SK-N-SH (cell line): ENCODE data around the gene OR3A2. TPM values are rescaled to one million over a fixed set of nuclear protein-coding genes. Genes with fewer than 3 reads are reported as not detected.

Experiments used
- CTCF ChIA-PET: fragments of 300-600, 350-600 bp; formaldehyde crosslinking; extraction: SDS; loops from one replicate; lab custom pipeline; 2021; lab: Yijun Ruan, JAX
- POLR2A ChIA-PET: fragments of 350-600 bp; sonication (Branson Sonifier 250); formaldehyde crosslinking; extraction: SDS; loops from one replicate; lab custom pipeline; 2020; ENCODE audit warnings: antibody characterized with exemption, inconsistent platforms; lab: Yijun Ruan, JAX
- DNase-seq: peaks from one replicate; pipeline ENCODE4 v3.0.0; 2012
- H2AFZ ChIP-seq: fragments of 200-600 bp; sonication (generic); 2 replicates; pipeline ENCODE4 v1.8.1; 2016; ENCODE audit warnings: antibody characterized with exemption, mild to moderate bottlenecking, low read depth
- H3F3A ChIP-seq: fragments of 200-600 bp; sonication (generic); replicated peaks from 2 replicates; pipeline ENCODE3; 2016; ENCODE audit warnings: antibody characterized with exemption, mild to moderate bottlenecking; ENCODE audit not compliant: insufficient read depth
- H3K27ac ChIP-seq, 2 experiments: fragments of 200-500 bp in 1 of 2; fragments of 200-600 bp in 1 of 2; sonication (Bioruptor generic) in 1 of 2; sonication (generic), shearing (Covaris generic) in 1 of 2; 2 replicates each; pipeline versions ENCODE4 v1.5.1 to v1.6.1; 2014 to 2016; ENCODE audit warnings: low read depth in 2 of 2, inconsistent platforms in 1 of 2, low read length in 1 of 2, mild to moderate bottlenecking in 1 of 2, mixed read lengths in 1 of 2
- H3K27me3 ChIP-seq: fragments of 200-600 bp; sonication (generic), shearing (Covaris generic); 2 replicates; pipeline ENCODE4 v1.6.1; 2016; ENCODE audit warnings: mixed run types; ENCODE audit not compliant: insufficient read depth
- H3K36me3 ChIP-seq, 2 experiments: fragments of 200-500 bp in 1 of 2; fragments of 200-600 bp in 1 of 2; sonication (Bioruptor generic) in 1 of 2; sonication (generic) in 1 of 2; replicated peaks in 1 of 2; 2 replicates each; pipeline versions ENCODE3 to v1.5.1; 2014 to 2016; ENCODE audit warnings: low read length in 1 of 2, mild to moderate bottlenecking in 1 of 2; ENCODE audit not compliant: insufficient read depth in 2 of 2, control insufficient read depth in 1 of 2
- H3K4me1 ChIP-seq, 2 experiments: fragments of 200-500 bp in 1 of 2; fragments of 200-600 bp in 1 of 2; sonication (Bioruptor generic) in 1 of 2; sonication (generic), shearing (Covaris generic) in 1 of 2; 2 replicates each; pipeline versions ENCODE4 v1.5.1 to v1.6.1; 2014 to 2016; ENCODE audit warnings: low read depth in 1 of 2, low read length in 1 of 2, mixed run types in 1 of 2; ENCODE audit not compliant: insufficient read depth in 2 of 2, control insufficient read depth in 1 of 2
- H3K4me2 ChIP-seq: fragments of 200-600 bp; sonication (generic), shearing (Covaris generic); 2 replicates; pipeline ENCODE4 v1.6.1; 2017; ENCODE audit warnings: mixed run types
- H3K4me3 ChIP-seq, 2 experiments: fragments of 200-500 bp in 1 of 2; fragments of 200-600 bp in 1 of 2; sonication (Bioruptor generic) in 1 of 2; sonication (generic), shearing (Covaris generic) in 1 of 2; 2 replicates each; pipeline versions ENCODE4 v1.5.1 to v1.8.1; 2014 to 2016; ENCODE audit warnings: low read depth in 2 of 2, inconsistent platforms in 1 of 2, low read length in 1 of 2, mild to moderate bottlenecking in 1 of 2, mixed read lengths in 1 of 2, moderate library complexity in 1 of 2
- H3K79me2 ChIP-seq: fragments of 200-600 bp; sonication (generic); 2 replicates; pipeline ENCODE4 v1.8.1; 2017; ENCODE audit warnings: mild to moderate bottlenecking; ENCODE audit not compliant: insufficient read depth
- H3K9ac ChIP-seq: fragments of 200-600 bp; sonication (generic); 2 replicates; pipeline ENCODE4 v1.6.1; 2017; ENCODE audit warnings: mixed run types
- H3K9me2 ChIP-seq: fragments of 200-600 bp; sonication (generic); 2 replicates; pipeline ENCODE4 v1.6.1; 2017; ENCODE audit warnings: mixed run types
- H3K9me3 ChIP-seq: fragments of 200-600 bp; sonication (generic); 2 replicates; pipeline ENCODE4 v1.6.1; 2017; ENCODE audit warnings: mixed run types, mild to moderate bottlenecking, moderate library complexity
- H4K20me1 ChIP-seq: fragments of 200-600 bp; sonication (generic); 2 replicates; pipeline ENCODE4 v1.6.1; 2017; ENCODE audit warnings: mild to moderate bottlenecking, mixed run types; ENCODE audit not compliant: insufficient read depth
- CHD2 ChIP-seq: fragments of 150-350 bp; IDR thresholded peaks from 2 replicates; pipeline ENCODE4 v1.6.1; 2018; ENCODE audit warnings: low read length; ENCODE audit not compliant: partially characterized antibody
- ELF1 ChIP-seq: IDR thresholded peaks from 2 replicates; pipeline ENCODE4 v1.4.0; 2012
- FOSL2 ChIP-seq: IDR thresholded peaks from 2 replicates; pipeline ENCODE4 v1.4.0; 2012; ENCODE audit warnings: low read depth, mild to moderate bottlenecking, moderate library complexity, borderline replicate concordance
- FOXM1 ChIP-seq: IDR thresholded peaks from 2 replicates; pipeline ENCODE4 v1.4.0; 2012; ENCODE audit warnings: low read depth, mild to moderate bottlenecking
- GABPA ChIP-seq: IDR thresholded peaks from 2 replicates; pipeline ENCODE4 v1.4.0; 2012; ENCODE audit warnings: low read depth, mild to moderate bottlenecking
- JUND ChIP-seq: IDR thresholded peaks from 2 replicates; pipeline ENCODE4 v1.4.0; 2012
- MXI1 ChIP-seq: IDR thresholded peaks from 2 replicates; pipeline ENCODE4 v1.6.1; 2012; ENCODE audit warnings: mild to moderate bottlenecking, low read depth, low read length, improper control_type of control experiment
- NFIC ChIP-seq: IDR thresholded peaks from 2 replicates; pipeline ENCODE4 v1.4.0; 2012; ENCODE audit warnings: borderline replicate concordance
- NRF1 ChIP-seq: IDR thresholded peaks from 2 replicates; pipeline ENCODE4 v1.6.1; 2012; ENCODE audit warnings: low read depth, mild to moderate bottlenecking, low read length
- POLR2AphosphoS5 ChIP-seq: IDR thresholded peaks from 2 replicates; pipeline ENCODE4 v1.6.1; 2012; ENCODE audit warnings: low read depth, low read length
- RCOR1 ChIP-seq: fragments of 150-350 bp; IDR thresholded peaks from 2 replicates; pipeline ENCODE4 v1.6.1; 2017; ENCODE audit warnings: antibody characterized with exemption, low read length
- RFX5 ChIP-seq: IDR thresholded peaks from 2 replicates; pipeline ENCODE4 v1.6.1; 2012; ENCODE audit warnings: mild to moderate bottlenecking, improper control_type of control experiment, low read length
- SIN3A ChIP-seq: IDR thresholded peaks from 2 replicates; pipeline ENCODE4 v1.6.1; 2012; ENCODE audit warnings: low read depth, mild to moderate bottlenecking, low read length, moderate library complexity, borderline replicate concordance
- TCF12 ChIP-seq: IDR thresholded peaks from 2 replicates; pipeline ENCODE4 v1.4.0; 2012
- TEAD4 ChIP-seq: IDR thresholded peaks from 2 replicates; pipeline ENCODE4 v1.4.0; 2012; ENCODE audit warnings: mild to moderate bottlenecking, borderline replicate concordance; ENCODE audit not compliant: insufficient read depth
- WGBS: methylation state at CpG from one replicate; pipeline ENCODE4 v1.1.6; 2017; ENCODE audit warnings: low lambda C conversion rate; 5-methylcytosine and 5-hydroxymethylcytosine counted together
- polyA plus RNA-seq, 3 experiments: library from polyadenylated mRNA; depleted of rRNA; stranded (reverse); fragments of >200 nt; gene quantifications; 2 replicates each; pipeline ENCODE4 v1.2.3, GENCODE V29; 2012
- TF ChIP-seq, protein P1 (sequence below): IDR thresholded peaks from 2 replicates; pipeline ENCODE4 v1.6.1; 2012; ENCODE audit warnings: mild to moderate bottlenecking, low read depth, low read length, moderate library complexity
- TF ChIP-seq, protein P2 (sequence below): fragments of 150-350 bp; IDR thresholded peaks from 2 replicates; pipeline ENCODE4 v1.6.1; 2016; ENCODE audit warnings: mild to moderate bottlenecking, low read depth, low read length
- TF ChIP-seq, protein P3 (sequence below): IDR thresholded peaks from 2 replicates; pipeline ENCODE4; 2012
- TF ChIP-seq, protein P4 (sequence below): fragments of 150-350 bp; IDR thresholded peaks from 2 replicates; pipeline ENCODE4 v1.6.1; 2017; ENCODE audit warnings: antibody characterized with exemption, low read length, low read depth, borderline replicate concordance
- TF ChIP-seq, protein P5 (sequence below): IDR thresholded peaks from 2 replicates; pipeline ENCODE4 v1.4.0; 2012; ENCODE audit warnings: low read depth, borderline replicate concordance

The OR3A2 gene
- polyA plus RNA-seq, 1 of the 3 experiments (the other 2 are of a cell fraction) = not detected

DNA sequence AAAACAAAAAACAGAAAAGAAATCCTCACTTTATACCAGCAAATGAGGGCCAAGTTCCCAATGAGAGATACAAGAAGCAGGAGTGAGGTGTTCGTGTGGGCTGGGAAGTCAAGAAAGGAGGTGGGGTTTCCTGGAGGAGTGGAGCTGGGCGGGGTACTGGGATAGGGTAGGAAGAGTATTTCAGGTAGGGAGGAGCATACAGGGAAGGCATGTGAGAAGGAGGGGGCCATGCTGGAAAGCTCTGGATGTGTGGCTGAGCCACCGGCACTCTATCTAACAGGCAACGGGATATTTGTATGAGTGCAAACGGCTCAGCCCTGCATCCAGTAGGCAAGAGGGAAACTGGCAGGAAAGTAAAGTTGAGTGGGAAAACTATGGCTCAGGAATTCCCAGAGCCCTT, 4.2 kb downstream of the OR3A2 start:
- Histone ChIP-seq H3K9me3 (no peaks in the 10 kb centered on the region), H3K36me3 (no peaks in the 10 kb centered on the region), H2AFZ (no peak overlapping the region), H3K9ac (no peak overlapping the region), H3K4me2 (no peak overlapping the region), H3K27ac (no peak overlapping the region), H3K4me3 (no peak overlapping the region), H3K4me1 (no peaks in the 10 kb centered on the region), H3K79me2 (no peaks in the 10 kb centered on the region), H3K27me3 (peaks cover 14% of the 10 kb centered on the region; the same call in 1 of the 2 replicates), H3F3A (no peaks in the 10 kb centered on the region), H3K9me2 (no peaks in the 10 kb centered on the region), H4K20me1 (no peaks in the 10 kb centered on the region)
- 10% methylated on average over 5 of the region's 5 CpGs for WGBS
- CTCF ChIA-PET = no interaction called here
- POLR2A ChIA-PET = no interaction called here
- TF ChIP-seq POLR2AphosphoS5 (no peak), MXI1 (no peak), GABPA (no peak), FOSL2 (no peak), RCOR1 (no peak), TEAD4 (no peak), RFX5 (no peak), CHD2 (no peak), NFIC (no peak), JUND (no peak), TCF12 (no peak), NRF1 (no peak), FOXM1 (no peak), SIN3A (no peak), ELF1 (no peak)
- TF ChIP-seq, protein P1, sequence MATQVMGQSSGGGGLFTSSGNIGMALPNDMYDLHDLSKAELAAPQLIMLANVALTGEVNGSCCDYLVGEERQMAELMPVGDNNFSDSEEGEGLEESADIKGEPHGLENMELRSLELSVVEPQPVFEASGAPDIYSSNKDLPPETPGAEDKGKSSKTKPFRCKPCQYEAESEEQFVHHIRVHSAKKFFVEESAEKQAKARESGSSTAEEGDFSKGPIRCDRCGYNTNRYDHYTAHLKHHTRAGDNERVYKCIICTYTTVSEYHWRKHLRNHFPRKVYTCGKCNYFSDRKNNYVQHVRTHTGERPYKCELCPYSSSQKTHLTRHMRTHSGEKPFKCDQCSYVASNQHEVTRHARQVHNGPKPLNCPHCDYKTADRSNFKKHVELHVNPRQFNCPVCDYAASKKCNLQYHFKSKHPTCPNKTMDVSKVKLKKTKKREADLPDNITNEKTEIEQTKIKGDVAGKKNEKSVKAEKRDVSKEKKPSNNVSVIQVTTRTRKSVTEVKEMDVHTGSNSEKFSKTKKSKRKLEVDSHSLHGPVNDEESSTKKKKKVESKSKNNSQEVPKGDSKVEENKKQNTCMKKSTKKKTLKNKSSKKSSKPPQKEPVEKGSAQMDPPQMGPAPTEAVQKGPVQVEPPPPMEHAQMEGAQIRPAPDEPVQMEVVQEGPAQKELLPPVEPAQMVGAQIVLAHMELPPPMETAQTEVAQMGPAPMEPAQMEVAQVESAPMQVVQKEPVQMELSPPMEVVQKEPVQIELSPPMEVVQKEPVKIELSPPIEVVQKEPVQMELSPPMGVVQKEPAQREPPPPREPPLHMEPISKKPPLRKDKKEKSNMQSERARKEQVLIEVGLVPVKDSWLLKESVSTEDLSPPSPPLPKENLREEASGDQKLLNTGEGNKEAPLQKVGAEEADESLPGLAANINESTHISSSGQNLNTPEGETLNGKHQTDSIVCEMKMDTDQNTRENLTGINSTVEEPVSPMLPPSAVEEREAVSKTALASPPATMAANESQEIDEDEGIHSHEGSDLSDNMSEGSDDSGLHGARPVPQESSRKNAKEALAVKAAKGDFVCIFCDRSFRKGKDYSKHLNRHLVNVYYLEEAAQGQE = no peak
- TF ChIP-seq, protein P2, sequence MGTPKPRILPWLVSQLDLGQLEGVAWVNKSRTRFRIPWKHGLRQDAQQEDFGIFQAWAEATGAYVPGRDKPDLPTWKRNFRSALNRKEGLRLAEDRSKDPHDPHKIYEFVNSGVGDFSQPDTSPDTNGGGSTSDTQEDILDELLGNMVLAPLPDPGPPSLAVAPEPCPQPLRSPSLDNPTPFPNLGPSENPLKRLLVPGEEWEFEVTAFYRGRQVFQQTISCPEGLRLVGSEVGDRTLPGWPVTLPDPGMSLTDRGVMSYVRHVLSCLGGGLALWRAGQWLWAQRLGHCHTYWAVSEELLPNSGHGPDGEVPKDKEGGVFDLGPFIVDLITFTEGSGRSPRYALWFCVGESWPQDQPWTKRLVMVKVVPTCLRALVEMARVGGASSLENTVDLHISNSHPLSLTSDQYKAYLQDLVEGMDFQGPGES = no peak
- TF ChIP-seq, protein P3, sequence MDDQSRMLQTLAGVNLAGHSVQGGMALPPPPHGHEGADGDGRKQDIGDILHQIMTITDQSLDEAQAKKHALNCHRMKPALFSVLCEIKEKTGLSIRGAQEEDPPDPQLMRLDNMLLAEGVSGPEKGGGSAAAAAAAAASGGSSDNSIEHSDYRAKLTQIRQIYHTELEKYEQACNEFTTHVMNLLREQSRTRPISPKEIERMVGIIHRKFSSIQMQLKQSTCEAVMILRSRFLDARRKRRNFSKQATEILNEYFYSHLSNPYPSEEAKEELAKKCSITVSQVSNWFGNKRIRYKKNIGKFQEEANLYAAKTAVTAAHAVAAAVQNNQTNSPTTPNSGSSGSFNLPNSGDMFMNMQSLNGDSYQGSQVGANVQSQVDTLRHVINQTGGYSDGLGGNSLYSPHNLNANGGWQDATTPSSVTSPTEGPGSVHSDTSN = no peak
- TF ChIP-seq, protein P4, sequence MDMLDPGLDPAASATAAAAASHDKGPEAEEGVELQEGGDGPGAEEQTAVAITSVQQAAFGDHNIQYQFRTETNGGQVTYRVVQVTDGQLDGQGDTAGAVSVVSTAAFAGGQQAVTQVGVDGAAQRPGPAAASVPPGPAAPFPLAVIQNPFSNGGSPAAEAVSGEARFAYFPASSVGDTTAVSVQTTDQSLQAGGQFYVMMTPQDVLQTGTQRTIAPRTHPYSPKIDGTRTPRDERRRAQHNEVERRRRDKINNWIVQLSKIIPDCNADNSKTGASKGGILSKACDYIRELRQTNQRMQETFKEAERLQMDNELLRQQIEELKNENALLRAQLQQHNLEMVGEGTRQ = no peak
- TF ChIP-seq, protein P5, sequence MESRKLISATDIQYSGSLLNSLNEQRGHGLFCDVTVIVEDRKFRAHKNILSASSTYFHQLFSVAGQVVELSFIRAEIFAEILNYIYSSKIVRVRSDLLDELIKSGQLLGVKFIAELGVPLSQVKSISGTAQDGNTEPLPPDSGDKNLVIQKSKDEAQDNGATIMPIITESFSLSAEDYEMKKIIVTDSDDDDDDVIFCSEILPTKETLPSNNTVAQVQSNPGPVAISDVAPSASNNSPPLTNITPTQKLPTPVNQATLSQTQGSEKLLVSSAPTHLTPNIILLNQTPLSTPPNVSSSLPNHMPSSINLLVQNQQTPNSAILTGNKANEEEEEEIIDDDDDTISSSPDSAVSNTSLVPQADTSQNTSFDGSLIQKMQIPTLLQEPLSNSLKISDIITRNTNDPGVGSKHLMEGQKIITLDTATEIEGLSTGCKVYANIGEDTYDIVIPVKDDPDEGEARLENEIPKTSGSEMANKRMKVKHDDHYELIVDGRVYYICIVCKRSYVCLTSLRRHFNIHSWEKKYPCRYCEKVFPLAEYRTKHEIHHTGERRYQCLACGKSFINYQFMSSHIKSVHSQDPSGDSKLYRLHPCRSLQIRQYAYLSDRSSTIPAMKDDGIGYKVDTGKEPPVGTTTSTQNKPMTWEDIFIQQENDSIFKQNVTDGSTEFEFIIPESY = no peak
- DNase-seq = no peak
